Measurements from ENCODE around the gene KATNIP.

The KATNIP gene

DNA sequence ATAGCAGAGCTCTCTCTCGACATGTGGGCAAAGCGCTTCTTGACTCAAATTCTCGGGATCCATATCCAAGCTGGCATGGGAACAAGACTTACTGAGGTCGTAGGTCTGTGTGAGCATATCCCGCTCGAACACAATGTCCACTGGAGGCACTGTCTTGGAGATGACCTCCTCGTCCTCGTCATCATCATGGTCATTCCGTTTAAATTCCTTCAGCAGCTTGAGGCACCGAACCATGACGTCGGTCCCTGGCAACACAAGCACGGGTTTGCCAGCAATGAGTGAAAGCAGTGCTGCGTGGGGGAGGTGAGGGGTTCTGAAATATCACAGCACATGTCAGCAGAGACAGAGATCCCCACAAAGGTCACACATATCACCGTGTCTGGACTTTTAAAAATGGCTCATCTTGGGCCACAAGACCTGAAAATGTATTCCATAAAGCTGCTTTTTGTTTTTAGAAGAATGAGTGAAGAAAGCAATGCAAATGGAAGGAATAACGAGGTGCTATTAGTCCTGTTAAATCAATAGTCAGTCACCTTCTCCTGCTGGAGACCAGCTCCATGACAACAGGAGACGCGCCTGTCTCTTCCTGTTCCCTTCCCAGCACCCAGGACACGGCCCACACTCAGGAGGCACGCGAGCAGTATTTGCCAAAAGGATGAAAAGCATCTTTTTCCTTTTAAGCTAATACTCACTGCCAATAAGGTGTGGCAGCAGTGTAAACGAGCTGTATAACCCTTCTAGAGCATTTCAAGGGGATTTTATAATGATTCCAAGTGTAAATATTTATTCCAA is 38.1 kb upstream of the KATNIP start:
- no peak for DNase-seq (ENCODE audit: low read depth in 1 of 2, low spot score in 1 of 2)
- Histone ChIP-seq H3K27me3 (ENCODE audit: insufficient read depth, poor library complexity, severe bottlenecking) (no peaks in the 10 kb centered on the region), H3K27ac (replicated peaks) (no peak overlapping the region), H3K4me3 (replicated peaks; ENCODE audit: insufficient read depth, low read length) (no peak overlapping the region)
- TF ChIP-seq, protein P1, sequence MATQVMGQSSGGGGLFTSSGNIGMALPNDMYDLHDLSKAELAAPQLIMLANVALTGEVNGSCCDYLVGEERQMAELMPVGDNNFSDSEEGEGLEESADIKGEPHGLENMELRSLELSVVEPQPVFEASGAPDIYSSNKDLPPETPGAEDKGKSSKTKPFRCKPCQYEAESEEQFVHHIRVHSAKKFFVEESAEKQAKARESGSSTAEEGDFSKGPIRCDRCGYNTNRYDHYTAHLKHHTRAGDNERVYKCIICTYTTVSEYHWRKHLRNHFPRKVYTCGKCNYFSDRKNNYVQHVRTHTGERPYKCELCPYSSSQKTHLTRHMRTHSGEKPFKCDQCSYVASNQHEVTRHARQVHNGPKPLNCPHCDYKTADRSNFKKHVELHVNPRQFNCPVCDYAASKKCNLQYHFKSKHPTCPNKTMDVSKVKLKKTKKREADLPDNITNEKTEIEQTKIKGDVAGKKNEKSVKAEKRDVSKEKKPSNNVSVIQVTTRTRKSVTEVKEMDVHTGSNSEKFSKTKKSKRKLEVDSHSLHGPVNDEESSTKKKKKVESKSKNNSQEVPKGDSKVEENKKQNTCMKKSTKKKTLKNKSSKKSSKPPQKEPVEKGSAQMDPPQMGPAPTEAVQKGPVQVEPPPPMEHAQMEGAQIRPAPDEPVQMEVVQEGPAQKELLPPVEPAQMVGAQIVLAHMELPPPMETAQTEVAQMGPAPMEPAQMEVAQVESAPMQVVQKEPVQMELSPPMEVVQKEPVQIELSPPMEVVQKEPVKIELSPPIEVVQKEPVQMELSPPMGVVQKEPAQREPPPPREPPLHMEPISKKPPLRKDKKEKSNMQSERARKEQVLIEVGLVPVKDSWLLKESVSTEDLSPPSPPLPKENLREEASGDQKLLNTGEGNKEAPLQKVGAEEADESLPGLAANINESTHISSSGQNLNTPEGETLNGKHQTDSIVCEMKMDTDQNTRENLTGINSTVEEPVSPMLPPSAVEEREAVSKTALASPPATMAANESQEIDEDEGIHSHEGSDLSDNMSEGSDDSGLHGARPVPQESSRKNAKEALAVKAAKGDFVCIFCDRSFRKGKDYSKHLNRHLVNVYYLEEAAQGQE (IDR thresholded peaks at IDR 0.05; ENCODE audit: insufficient replicate concordance, low read depth): no peak
- no peak for TF ChIP-seq GABPA (IDR thresholded peaks at IDR 0.05; ENCODE audit: low read depth)
- TF ChIP-seq, protein P2, sequence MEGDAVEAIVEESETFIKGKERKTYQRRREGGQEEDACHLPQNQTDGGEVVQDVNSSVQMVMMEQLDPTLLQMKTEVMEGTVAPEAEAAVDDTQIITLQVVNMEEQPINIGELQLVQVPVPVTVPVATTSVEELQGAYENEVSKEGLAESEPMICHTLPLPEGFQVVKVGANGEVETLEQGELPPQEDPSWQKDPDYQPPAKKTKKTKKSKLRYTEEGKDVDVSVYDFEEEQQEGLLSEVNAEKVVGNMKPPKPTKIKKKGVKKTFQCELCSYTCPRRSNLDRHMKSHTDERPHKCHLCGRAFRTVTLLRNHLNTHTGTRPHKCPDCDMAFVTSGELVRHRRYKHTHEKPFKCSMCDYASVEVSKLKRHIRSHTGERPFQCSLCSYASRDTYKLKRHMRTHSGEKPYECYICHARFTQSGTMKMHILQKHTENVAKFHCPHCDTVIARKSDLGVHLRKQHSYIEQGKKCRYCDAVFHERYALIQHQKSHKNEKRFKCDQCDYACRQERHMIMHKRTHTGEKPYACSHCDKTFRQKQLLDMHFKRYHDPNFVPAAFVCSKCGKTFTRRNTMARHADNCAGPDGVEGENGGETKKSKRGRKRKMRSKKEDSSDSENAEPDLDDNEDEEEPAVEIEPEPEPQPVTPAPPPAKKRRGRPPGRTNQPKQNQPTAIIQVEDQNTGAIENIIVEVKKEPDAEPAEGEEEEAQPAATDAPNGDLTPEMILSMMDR (IDR thresholded peaks at IDR 0.05; ENCODE audit: insufficient read depth, low read length): no peak
- TF ChIP-seq POLR2AphosphoS5 (IDR thresholded peaks at IDR 0.05; ENCODE audit: low read depth): no peak
- TF ChIP-seq SPI1 (IDR thresholded peaks at IDR 0.05; ENCODE audit: borderline replicate concordance, low read depth): no peak

DNA sequence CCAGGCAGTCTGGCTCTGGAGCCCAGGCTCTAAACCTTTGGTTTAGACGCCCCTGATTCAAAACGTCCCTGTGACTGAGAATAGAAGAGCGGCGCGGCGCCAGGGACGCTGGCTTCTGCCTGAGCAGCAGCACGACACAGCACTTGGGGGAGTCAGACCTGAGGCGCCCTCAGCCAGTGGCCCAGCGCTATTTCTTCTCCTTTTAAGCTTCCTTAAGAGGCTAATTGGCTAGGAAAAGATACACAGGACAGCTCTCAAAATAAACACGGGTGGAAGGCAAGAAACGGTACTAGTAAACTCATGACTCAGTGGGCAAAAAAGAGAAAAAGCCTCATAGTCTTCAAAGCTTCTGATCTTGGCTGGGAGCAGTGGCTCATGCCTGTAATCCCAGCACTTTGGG is 35.1 kb upstream of the KATNIP start:
- DNase-seq (ENCODE audit: low read depth in 1 of 2, low spot score in 1 of 2): no peak
- Histone ChIP-seq H3K27ac (replicated peaks) (no peak overlapping the region), H3K4me3 (replicated peaks; ENCODE audit: insufficient read depth, low read length) (no peak overlapping the region), H3K27me3 (ENCODE audit: insufficient read depth, poor library complexity, severe bottlenecking) (no peaks in the 10 kb centered on the region)
- TF ChIP-seq SPI1 (IDR thresholded peaks at IDR 0.05; ENCODE audit: borderline replicate concordance, low read depth) (no peak), POLR2AphosphoS5 (IDR thresholded peaks at IDR 0.05; ENCODE audit: low read depth) (no peak), GABPA (IDR thresholded peaks at IDR 0.05; ENCODE audit: low read depth) (no peak)
- TF ChIP-seq, protein P1 (IDR thresholded peaks at IDR 0.05; ENCODE audit: insufficient replicate concordance, low read depth): no peak
- TF ChIP-seq, protein P2 (IDR thresholded peaks at IDR 0.05; ENCODE audit: insufficient read depth, low read length): no peak

DNA sequence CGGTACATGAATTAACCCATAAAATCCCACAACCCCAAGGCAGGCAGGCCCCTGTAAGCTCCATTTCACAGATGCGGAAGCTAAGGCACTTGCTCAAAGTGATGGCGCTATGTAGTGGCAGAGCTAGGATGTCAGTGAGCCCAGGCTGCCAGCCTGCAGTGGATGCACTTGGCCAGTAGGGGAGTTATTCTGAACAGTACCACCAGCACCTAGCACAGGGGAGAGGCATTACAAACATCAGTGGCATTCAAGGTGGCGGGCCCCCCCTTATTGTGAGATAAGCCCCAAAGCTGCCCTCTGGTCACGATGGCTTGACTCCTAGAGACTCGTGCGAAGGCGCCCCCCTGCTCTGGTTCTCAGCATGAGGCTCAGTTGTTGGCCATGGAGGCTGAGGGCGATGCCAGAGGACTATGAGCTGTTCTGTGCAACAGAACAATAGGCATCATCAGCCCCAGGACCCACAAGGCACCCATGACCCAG is 34.0 kb upstream of the KATNIP start:
- TF ChIP-seq, protein P2 (IDR thresholded peaks at IDR 0.05; ENCODE audit: insufficient read depth, low read length): peak; percentile 80
- no peak for TF ChIP-seq POLR2AphosphoS5 (IDR thresholded peaks at IDR 0.05; ENCODE audit: low read depth)
- TF ChIP-seq SPI1 (IDR thresholded peaks at IDR 0.05; ENCODE audit: borderline replicate concordance, low read depth): no peak
- Histone ChIP-seq H3K4me3 (replicated peaks; ENCODE audit: insufficient read depth, low read length) (no peak overlapping the region), H3K27me3 (ENCODE audit: insufficient read depth, poor library complexity, severe bottlenecking) (no peaks in the 10 kb centered on the region), H3K27ac (replicated peaks) (no peak overlapping the region)
- DNase-seq (ENCODE audit: low read depth in 1 of 2, low spot score in 1 of 2): peak in 1 of 2 experiments; percentile 15

Data from HL-60 (cell line).